Measurements from ENCODE around the gene RFTN1.
A peak's percentile ranks its signal among the peaks of the same experiment; 100 is the strongest.

The RFTN1 gene, protein sequence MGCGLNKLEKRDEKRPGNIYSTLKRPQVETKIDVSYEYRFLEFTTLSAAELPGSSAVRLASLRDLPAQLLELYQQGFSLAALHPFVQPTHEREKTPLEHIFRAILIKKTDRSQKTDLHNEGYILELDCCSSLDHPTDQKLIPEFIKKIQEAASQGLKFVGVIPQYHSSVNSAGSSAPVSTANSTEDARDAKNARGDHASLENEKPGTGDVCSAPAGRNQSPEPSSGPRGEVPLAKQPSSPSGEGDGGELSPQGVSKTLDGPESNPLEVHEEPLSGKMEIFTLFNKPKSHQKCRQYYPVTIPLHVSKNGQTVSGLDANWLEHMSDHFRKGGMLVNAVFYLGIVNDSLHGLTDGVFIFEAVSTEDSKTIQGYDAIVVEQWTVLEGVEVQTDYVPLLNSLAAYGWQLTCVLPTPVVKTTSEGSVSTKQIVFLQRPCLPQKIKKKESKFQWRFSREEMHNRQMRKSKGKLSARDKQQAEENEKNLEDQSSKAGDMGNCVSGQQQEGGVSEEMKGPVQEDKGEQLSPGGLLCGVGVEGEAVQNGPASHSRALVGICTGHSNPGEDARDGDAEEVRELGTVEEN

GRCh38 chr3:16513141-16514020 is at the start of gene RFTN1:
Gene RFTN1 (minus strand): TSS chr3:16513699. CDS start chr3:16493869, 19,830 bp downstream.
- peak; percentile 87 to 94 (median 88) for DNase-seq

DNA sequence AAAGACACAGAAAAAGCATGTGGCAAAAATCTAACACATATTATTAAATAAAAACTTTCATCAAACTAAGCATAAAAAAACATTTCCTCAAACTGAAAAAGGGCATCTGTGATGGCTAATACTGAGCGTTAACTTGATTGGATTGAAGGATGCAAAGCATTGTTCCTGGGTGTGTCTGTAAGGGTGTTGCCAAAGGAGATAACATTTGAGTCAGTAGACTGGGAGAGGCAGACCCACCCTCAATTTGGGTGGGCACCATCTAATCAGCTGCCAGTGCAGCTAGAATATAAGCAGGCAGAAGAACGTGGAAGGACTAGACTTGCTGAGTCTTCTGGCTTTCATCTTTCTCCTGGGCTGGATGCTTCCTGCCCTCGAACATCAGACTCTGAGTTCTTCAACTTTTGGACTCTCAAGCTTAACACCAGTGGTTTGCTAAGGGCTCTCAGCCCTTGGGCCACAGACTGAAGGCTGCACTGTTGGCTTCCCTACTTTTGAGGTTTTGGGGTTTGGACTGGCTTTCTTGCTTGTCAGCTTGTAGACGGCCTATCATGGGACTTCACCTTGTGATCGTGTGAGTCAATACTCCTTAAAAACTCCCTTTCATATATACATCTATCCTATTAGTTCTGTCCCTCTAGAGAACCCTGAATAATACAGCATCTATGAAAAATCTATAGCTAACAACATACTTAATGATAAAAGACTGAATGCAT is 46.3 kb upstream of the RFTN1 start:
- DNase-seq: peak in 2 of 3 donors; percentile 35 to 37

DNA sequence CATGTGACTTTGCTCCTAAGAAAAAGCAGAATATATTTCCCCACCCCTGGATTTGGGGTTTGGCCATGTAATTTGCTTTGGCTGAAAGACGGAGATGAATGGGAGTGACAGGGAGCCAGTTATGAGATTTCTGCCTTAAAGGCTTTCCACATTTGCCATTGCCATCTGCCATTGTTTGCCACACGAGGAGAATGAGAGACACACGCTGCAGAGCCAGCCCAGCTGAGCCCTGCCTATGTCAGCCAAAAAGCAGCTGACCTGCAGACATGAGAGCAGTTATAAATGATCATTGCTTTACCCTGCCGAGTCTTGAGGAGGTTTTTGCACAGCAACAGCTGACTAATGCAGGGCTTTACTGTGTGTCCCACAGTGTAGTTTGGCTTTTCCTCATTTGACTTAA is 40.6 kb upstream of the RFTN1 start:
- no peak for DNase-seq

- no peak for DNase-seq
These were observed 39.3 kb upstream of the RFTN1 start for GRCh38 chr3:16552757-16553156.

- no peak for DNase-seq
These were observed 38.0 kb upstream of the RFTN1 start for GRCh38 chr3:16551342-16551976.

- peak; percentile 87 to 94 (median 89) for DNase-seq
These were observed 37.3 kb upstream of the RFTN1 start for GRCh38 chr3:16550676-16551341.

DNA sequence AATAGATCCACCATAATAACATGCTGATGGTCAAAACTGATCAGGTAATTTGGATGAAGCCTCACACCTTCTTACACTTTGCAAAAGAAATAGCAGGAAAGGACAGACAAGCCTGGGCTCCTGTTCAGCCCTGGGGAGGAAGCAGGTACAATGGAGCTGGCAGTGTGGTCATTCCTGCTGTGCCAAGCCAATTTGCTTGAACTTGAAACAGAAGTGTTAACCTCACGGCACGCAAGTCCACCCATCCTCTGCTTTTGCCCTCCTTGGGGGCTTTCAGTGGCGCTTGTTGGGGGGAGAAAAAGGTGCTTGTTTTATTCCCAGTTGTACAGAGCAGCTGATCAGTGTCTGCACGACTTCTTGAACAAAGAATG is 36.8 kb upstream of the RFTN1 start:
- no peak for DNase-seq

DNA sequence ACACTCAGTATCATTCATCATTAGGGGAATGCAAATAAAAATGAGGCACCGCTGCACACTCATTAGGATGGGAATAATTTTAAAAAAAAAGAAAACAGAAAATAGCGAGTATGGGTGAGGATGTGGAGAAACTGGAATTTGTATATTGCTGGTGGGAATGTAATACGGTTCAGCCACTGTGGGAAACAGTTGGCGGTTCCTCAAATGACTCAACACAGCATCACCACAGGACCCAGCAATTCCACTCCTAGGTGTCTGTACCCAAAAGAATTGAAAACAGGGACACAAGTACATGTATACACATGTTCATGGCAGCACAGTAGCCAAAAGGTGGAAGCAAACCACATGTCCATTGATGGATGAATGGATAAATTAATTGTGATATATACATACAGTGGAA is 35.2 kb upstream of the RFTN1 start:
- peak in 2 of 3 donors; percentile 33 to 39 for DNase-seq

GRCh38 chr3:16547561-16548357 is 34.3 kb upstream of the RFTN1 start:
- DNase-seq: peak in 1 of 3 donors; percentile 47

DNA sequence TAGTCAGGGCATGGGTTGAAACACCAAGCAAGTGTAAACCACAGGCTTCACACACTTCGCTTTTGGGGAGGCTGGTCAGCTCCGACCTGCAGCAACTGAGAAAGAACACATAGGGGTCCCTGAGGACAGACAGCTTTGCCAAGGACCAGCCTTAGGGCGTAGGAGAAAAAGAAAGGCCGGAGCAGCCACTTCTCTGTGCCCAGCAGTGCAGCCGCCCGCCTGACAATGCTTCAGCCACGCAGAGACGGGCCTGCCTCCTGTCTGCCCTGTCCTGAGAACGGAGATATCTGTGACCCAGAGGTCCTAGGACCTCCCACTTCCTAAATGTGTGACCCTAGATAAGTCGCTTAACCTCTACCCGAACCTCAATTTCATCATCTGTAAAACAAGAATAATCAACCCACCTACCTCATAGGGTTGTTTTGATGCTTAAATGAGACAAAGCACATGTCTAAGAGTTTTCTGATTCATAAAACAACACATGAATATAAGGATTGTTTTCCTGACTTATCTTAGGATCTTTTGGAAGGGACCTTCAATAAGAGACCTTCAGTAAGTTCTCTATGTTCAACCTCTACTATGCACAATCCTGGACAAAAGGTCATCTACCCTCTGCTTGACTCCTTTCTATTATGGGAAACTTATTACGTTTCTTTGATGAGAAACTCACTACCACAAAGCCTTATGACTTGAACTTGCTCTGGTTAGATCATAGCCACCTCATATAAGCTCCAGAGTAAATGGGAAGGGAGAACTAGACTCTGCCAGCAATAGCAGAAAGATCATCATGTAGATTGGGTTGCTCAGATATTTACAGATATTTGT is 32.9 kb upstream of the RFTN1 start:
- peak; percentile 37 to 43 (median 43) for DNase-seq

DNA sequence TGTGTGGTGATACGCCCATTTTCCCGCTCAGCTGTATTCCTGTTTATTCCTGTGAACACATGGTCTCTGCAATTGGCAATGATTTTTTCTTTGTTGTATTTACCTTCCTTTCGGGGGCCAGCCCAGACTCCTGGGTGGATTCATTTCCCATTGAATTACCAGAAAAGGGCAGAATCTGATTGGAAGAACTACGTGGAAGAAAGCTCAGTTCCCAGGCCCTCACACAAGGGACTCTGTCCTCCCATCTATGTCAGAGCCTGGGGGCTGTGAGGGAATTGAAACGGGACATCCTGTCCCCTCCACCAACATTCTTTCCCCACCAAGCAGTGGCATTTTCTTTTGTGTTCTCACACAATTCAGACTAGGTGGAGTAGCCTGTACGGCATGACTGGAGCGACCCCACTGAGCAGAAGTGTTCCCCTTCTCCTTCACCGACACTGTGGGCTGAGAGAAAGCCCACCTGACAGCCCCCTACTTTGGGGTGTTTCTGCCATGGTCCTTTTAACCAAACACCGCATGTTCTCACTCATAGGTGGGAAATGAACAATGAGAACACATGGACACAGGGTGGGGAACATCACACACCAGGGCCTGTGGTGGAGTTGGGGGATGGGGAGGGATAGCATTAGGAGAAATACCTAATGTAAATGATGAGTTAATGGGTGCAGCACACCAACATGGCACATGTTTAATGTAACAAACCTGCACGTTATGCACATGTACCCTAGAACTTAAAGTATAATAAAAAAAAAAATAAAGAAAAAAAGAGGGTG is 32.1 kb upstream of the RFTN1 start:
- no peak for DNase-seq

- DNase-seq: no peak
These were observed 29.9 kb upstream of the RFTN1 start for GRCh38 chr3:16543242-16543864.

GRCh38 chr3:16538507-16538906 is 25.0 kb upstream of the RFTN1 start:
- DNase-seq: peak; percentile 57 to 74 (median 69)

- DNase-seq: no peak
These were observed 23.5 kb upstream of the RFTN1 start for GRCh38 chr3:16536996-16537395.

GRCh38 chr3:16536344-16536663 is 22.8 kb upstream of the RFTN1 start:
- DNase-seq: no peak

GRCh38 chr3:16534640-16535262 is 21.3 kb upstream of the RFTN1 start:
- DNase-seq: no peak

DNA sequence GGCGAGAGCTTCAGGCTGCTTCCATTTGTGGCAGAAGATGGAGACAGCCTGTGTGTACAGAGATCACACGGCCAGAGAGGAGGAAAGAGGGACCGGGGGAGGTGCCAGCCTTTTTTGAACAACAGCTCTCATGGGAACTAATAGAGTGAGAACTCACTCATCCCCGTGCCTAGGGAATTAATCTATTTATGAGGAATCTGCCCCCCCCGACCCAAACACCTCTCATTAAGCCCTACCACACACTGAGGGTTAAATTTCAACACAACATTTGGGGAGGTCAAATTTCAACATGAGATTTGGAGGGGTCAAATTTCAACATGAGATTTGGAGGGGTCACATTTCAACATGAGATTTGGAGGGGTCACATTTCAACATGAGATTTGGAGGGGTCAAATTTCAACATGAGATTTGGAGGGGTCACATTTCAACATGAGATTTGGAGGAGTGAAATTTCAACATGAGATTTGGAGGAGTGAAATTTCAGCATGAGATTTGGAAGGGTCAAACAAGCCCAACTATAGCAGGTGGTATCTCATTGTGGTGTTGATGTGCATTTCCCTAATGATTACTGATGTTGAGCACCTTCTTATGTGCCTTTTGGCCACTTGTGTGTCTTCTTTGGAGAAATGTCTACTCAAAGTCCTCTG is 20.6 kb upstream of the RFTN1 start:
- DNase-seq: no peak

DNA sequence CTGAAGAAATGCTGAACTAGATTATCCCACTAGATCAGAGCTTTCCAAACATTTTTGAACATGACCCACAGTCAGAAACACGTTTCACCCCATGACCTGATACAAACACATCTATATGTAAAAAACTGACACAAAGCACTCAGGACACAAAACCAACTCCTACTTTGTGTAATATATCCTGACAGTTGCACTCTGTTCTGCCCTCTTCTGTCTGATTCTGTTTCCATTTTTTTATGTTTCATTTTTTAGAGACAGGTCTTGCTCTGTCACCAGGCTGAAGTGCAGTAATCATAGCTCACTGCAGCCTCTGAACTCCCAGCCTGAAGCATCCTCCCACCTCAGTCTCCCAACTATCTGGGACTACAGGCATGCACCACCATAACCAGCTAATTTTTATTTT is 15.8 kb upstream of the RFTN1 start:
- no peak for DNase-seq

Measured in suppressor macrophage treated with lipopolysaccharide for 1 hour (primary cell).